T-helper 2 cell treated with Interferon-gamma antibody and Interleukin-4, amounts not matched to agents 5 μg/mL and 100 μg/mL, for 36 hours (primary cell): ENCODE results near the gene PDS5B.
"Not testable (repeated sequence)": the region's sequence is repeated elsewhere in the genome, so short reads cannot be mapped to it uniquely, and the experiment has no call there.

Experiments
- DNase-seq: peaks from one replicate; pipeline ENCODE4 v3.0.0; 2021; ENCODE audit warnings: low spot score
- H3K27ac Mint-ChIP-seq: one replicate; pipeline ENCODE4 v1.8.0; 2021; ENCODE audit warnings: mild to moderate bottlenecking, mixed read lengths
- H3K27me3 Mint-ChIP-seq: one replicate; pipeline ENCODE4 v1.8.0; 2021; ENCODE audit warnings: low read depth, mixed read lengths
- H3K36me3 Mint-ChIP-seq: one replicate; pipeline ENCODE4 v1.8.0; 2021; ENCODE audit warnings: low read depth, mixed read lengths
- H3K4me1 Mint-ChIP-seq: one replicate; pipeline ENCODE4 v1.8.0; 2021; ENCODE audit warnings: low read depth, mixed read lengths
- H3K4me3 Mint-ChIP-seq: one replicate; pipeline ENCODE4 v1.8.0; 2022; ENCODE audit warnings: mild to moderate bottlenecking, moderate library complexity, mixed read lengths
- H3K9me3 Mint-ChIP-seq: one replicate; pipeline ENCODE4 v1.8.0; 2021; ENCODE audit warnings: mixed read lengths

PDS5B gene

DNA sequence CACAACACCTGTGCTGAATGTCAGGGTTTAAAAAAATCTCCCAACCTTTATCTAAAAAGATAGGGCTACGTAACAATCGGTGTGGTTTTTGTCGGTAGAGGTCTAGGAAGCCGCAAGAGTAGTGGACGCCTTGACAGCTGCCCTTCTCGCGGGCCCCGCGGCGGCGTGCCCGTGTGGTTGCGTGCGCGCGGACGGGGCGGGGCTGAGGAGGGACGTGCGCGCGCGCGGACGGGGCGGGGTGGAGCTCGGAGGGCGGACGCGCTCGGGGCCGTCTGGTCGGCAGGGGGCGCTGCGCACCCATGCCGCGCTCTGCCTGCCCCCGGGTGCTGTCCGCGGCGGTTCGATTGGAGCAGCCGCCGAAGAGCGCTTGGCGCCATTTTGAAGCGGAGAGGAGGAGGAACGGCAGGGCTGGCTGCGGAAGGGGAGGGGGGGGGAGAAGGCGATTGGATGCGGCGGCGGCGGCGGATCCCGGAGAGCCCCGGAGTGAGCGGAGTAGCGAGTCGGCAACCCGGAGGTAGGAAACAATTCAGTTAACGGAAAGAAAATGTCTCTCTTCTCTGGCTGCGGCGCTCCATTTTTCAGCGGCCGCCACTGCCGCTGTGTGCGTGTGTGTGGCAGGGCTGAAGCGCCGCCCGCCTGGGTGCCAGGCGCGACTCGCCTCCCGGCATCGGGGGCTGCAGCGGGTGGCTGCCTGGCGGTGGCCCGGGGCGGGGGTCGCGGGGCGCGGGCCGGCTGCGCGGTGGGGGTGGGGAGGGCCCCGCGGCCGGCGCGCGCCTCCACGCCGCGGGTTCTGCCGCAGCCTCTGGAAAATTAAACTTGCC lies at the start of gene PDS5B:
PDS5B (plus strand) TSS at position 373 of the 821 bp plus-strand sequence. CDS start 62,321 bp downstream, outside the sequence.
- H3K4me1 Mint-ChIP-seq, result peaks cover 30% of the 10 kb centered on the region
- peaks cover 5% of the 10 kb centered on the region for H3K36me3 Mint-ChIP-seq
- peaks cover 11% of the 10 kb centered on the region for H3K27me3 Mint-ChIP-seq
- H3K27ac Mint-ChIP-seq, result peak within 1 kb of the TSS; percentile 94
- peak; percentile 93 for DNase-seq
- peak within 1 kb of the TSS; percentile 94 for H3K4me3 Mint-ChIP-seq
- no peaks in the 10 kb centered on the region for H3K9me3 Mint-ChIP-seq

GRCh38 chr13:32537580-32538142 lies 48.6 kb upstream of the PDS5B start:
- Mint-ChIP-seq H3K27ac (peak overlapping the region; percentile 99), H3K4me3 (peak overlapping the region; percentile 98), H3K9me3 (no peaks in the 10 kb centered on the region), H3K36me3 (peaks cover 49% of the 10 kb centered on the region), H3K4me1 (peaks cover 45% of the 10 kb centered on the region), H3K27me3 (no peaks in the 10 kb centered on the region)
- peak; percentile 19 for DNase-seq

GRCh38 chr13:32538143-32538620 lies 48.1 kb upstream of the PDS5B start:
- Mint-ChIP-seq H3K27ac (peak overlapping the region; percentile 99), H3K4me1 (peaks cover 42% of the 10 kb centered on the region), H3K36me3 (peaks cover 45% of the 10 kb centered on the region), H3K4me3 (peak overlapping the region; percentile 98), H3K9me3 (no peaks in the 10 kb centered on the region), H3K27me3 (no peaks in the 10 kb centered on the region)
- no peak for DNase-seq

GRCh38 chr13:32538621-32539246 lies 47.5 kb upstream of the PDS5B start, which contains the start of gene N4BP2L2:
TSS of gene N4BP2L2 (minus strand) at chr13:32538795. CDS start at chr13:32537027, 1,768 bp downstream.
- Mint-ChIP-seq H3K27me3 (no peaks in the 10 kb centered on the region), H3K4me3 (peak within 1 kb of the TSS; percentile 98), H3K36me3 (peaks cover 39% of the 10 kb centered on the region), H3K9me3 (no peaks in the 10 kb centered on the region), H3K27ac (peak within 1 kb of the TSS; percentile 99), H3K4me1 (peaks cover 36% of the 10 kb centered on the region)
- DNase-seq, result peak; percentile 90

GRCh38 chr13:32542221-32542620 lies 44.0 kb upstream of the PDS5B start:
- no peak overlapping the region for H3K27ac Mint-ChIP-seq
- no peak overlapping the region for H3K4me3 Mint-ChIP-seq
- peaks cover 11% of the 10 kb centered on the region for H3K4me1 Mint-ChIP-seq
- peaks cover 4% of the 10 kb centered on the region for H3K27me3 Mint-ChIP-seq
- H3K36me3 Mint-ChIP-seq, result peaks cover 11% of the 10 kb centered on the region
- no peak for DNase-seq
- H3K9me3 Mint-ChIP-seq, result no peaks in the 10 kb centered on the region

DNA sequence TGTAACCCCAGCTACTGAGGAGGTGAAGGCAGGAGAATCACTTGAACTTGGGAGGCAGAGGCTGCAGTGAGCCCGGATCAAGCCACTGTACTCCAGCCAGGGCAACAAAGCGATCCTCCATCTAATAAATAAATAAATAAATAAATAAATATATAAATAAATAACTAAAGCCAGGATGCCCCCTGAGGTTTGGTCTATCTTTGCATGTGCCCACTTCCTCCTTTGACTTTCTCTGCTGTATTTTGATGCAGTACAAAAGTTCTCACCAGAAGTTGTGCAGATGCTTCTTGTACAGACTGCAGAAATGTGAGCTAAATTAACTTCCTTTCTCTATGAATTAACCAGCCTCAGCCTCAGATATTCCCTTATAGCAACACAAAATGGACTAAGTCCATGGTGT lies 41.2 kb upstream of the PDS5B start:
- H3K4me3 Mint-ChIP-seq, result no peak overlapping the region
- H3K9me3 Mint-ChIP-seq, result no peaks in the 10 kb centered on the region
- H3K4me1 Mint-ChIP-seq, result no peaks in the 10 kb centered on the region
- DNase-seq, result no peak
- H3K36me3 Mint-ChIP-seq, result no peaks in the 10 kb centered on the region
- H3K27ac Mint-ChIP-seq, result no peak overlapping the region
- peaks cover 4% of the 10 kb centered on the region for H3K27me3 Mint-ChIP-seq

DNA sequence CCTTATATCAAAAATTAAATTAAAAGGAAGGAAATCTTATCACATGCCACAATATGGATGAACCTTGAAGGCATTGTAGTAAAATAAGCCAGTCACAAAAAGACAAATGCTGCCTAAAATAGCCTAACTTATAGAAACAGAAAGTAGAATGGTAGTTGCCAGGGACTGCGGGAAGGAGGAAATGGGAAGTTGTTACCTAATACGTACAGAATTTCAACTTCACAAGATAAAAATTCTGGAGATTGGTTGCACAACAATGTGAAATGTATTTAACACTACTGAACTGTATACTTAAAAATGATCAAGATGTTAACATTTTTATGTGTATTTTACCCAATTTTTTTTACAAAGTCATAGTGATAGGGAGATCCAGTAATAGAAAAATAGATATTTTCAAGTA lies 37.4 kb upstream of the PDS5B start:
- DNase-seq, result no peak
- Mint-ChIP-seq H3K4me1 (no peaks in the 10 kb centered on the region), H3K27ac (no peak overlapping the region), H3K27me3 (peaks cover 8% of the 10 kb centered on the region), H3K9me3 (no peaks in the 10 kb centered on the region), H3K4me3 (no peak overlapping the region), H3K36me3 (no peaks in the 10 kb centered on the region)

DNA sequence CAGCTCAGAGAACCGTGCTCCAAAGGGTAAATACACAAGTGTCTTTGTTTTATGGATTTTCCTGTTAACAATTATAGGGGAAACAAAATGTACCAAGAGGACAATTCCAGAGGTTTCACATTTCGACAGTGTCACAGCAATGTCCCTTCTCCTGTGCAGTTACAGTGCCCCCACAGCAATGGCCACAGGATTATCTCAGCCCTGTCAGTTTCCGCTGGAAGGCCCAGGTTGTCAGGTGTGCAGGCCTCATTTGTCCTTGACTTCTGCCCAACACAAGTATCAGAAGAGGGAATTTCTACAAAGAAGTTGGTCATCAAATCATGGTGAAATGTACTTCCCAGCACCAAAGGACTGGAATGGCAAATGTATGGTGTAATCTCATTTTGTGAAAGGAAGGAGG lies 36.5 kb upstream of the PDS5B start:
- DNase-seq, result no peak
- Mint-ChIP-seq H3K27ac (no peak overlapping the region), H3K36me3 (no peaks in the 10 kb centered on the region), H3K4me1 (no peaks in the 10 kb centered on the region), H3K4me3 (no peak overlapping the region), H3K27me3 (peaks cover 8% of the 10 kb centered on the region), H3K9me3 (no peaks in the 10 kb centered on the region)

GRCh38 chr13:32553720-32554119 lies 32.5 kb upstream of the PDS5B start:
- Mint-ChIP-seq H3K27me3 (peaks cover 3% of the 10 kb centered on the region), H3K4me1 (no peaks in the 10 kb centered on the region), H3K27ac (no peak overlapping the region), H3K36me3 (no peaks in the 10 kb centered on the region), H3K4me3 (no peak overlapping the region), H3K9me3 (peaks cover 7% of the 10 kb centered on the region)
- DNase-seq, result no peak

GRCh38 chr13:32555613-32556012 lies 30.6 kb upstream of the PDS5B start:
- H3K27ac Mint-ChIP-seq, result no peak overlapping the region
- no peaks in the 10 kb centered on the region for H3K4me1 Mint-ChIP-seq
- peaks cover 3% of the 10 kb centered on the region for H3K27me3 Mint-ChIP-seq
- no peak overlapping the region for H3K4me3 Mint-ChIP-seq
- peaks cover 9% of the 10 kb centered on the region for H3K9me3 Mint-ChIP-seq
- no peaks in the 10 kb centered on the region for H3K36me3 Mint-ChIP-seq
- DNase-seq, result no peak

DNA sequence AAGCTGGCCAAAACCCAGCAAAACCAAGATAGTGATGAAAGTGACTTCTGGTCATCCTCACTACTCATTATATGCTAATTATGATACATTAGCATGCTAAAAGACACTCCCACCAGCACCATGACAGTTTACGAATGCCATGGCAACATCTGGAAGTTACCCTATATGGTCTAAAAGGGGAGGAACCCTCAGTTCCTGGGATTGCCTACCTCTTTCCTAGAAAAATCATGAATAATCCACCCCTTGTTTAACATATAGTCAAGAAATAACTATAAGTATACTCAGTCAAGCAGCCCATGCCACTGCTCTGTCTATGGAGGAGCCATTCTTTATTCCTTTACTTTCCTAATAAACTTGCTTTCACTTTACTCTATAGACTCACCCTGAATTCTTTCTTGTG lies 25.4 kb upstream of the PDS5B start:
- not testable (repeated sequence) for H3K27me3 Mint-ChIP-seq

GRCh38 chr13:32575687-32576086 lies 10.6 kb upstream of the PDS5B start:
- H3K4me1 Mint-ChIP-seq, DNase-seq, H3K36me3 Mint-ChIP-seq, H3K4me3 Mint-ChIP-seq, H3K27me3 Mint-ChIP-seq, H3K27ac Mint-ChIP-seq: not testable (repeated sequence)
- H3K9me3 Mint-ChIP-seq, result peaks cover 16% of the 10 kb centered on the region

More for the DNA sequence above, 25.4 kb upstream of the PDS5B start:
- H3K4me1 Mint-ChIP-seq, H3K36me3 Mint-ChIP-seq, H3K27ac Mint-ChIP-seq, H3K4me3 Mint-ChIP-seq, DNase-seq: not testable (repeated sequence)
- H3K9me3 Mint-ChIP-seq, result peaks cover 27% of the 10 kb centered on the region

- DNase-seq, result no peak
- no peaks in the 10 kb centered on the region for H3K36me3 Mint-ChIP-seq
- H3K9me3 Mint-ChIP-seq, result peaks cover 16% of the 10 kb centered on the region
- no peaks in the 10 kb centered on the region for H3K27me3 Mint-ChIP-seq
- peaks cover 2% of the 10 kb centered on the region for H3K4me1 Mint-ChIP-seq
- no peak overlapping the region for H3K4me3 Mint-ChIP-seq
- no peak overlapping the region for H3K27ac Mint-ChIP-seq
Measured at GRCh38 chr13:32577032-32577431, 9.2 kb upstream of the PDS5B start.

GRCh38 chr13:32581177-32581786 lies 5.0 kb upstream of the PDS5B start:
- Mint-ChIP-seq H3K27ac (no peak overlapping the region), H3K27me3 (peaks cover 11% of the 10 kb centered on the region), H3K36me3 (no peaks in the 10 kb centered on the region), H3K9me3 (peaks cover 16% of the 10 kb centered on the region), H3K4me3 (no peak overlapping the region), H3K4me1 (peaks cover 7% of the 10 kb centered on the region)
- DNase-seq, result no peak
